Heart left ventricle (tissue), 16 donors: ENCODE measurements around the gene TSEN54. TPM values are rescaled to one million over a fixed set of nuclear protein-coding genes. Genes with fewer than 3 reads are reported as not detected.

Source experiments
- ATAC-seq, 4 donors: fragments of 200-7000 bp; cut with Tn5 transposase; one replicate each; pipeline ENCODE4 v1.9.1; 2020 to 2022; ENCODE audit warnings: moderate library complexity in 4 of 4, mild to moderate bottlenecking in 3 of 4, moderate number of reproducible peaks in 1 of 4
- DNase-seq, 5 donors: peaks; one replicate each; pipeline ENCODE4 v3.0.0-alpha.2; 2020
- H3K27ac ChIP-seq, 12 donors: fragments of 200-600 bp; sonication (generic) in 4 of 12; one replicate each; pipeline versions ENCODE4 v1.5.0 to v1.8.0; 2016 to 2022; ENCODE audit warnings: mild to moderate bottlenecking in 2 of 12
- H3K27me3 ChIP-seq, 9 donors: fragments of 200-600 bp; sonication (generic) in 2 of 9; one replicate each; pipeline versions ENCODE4 v1.5.1 to v1.8.0; 2016 to 2022; ENCODE audit warnings: mild to moderate bottlenecking in 3 of 9
- H3K36me3 ChIP-seq, 9 donors: fragments of 200-600 bp; sonication (generic) in 2 of 9; one replicate each; pipeline versions ENCODE4 v1.5.0 to v1.8.0; 2018 to 2022; ENCODE audit warnings: mild to moderate bottlenecking in 2 of 9
- H3K4me1 ChIP-seq, 12 donors: fragments of 200-600 bp; sonication (generic) in 4 of 12; one replicate each; pipeline versions ENCODE4 v1.5.0 to v1.8.0; 2016 to 2022; ENCODE audit warnings: mild to moderate bottlenecking in 3 of 12
- H3K4me3 ChIP-seq, 12 donors: fragments of 200-600 bp; sonication (generic) in 4 of 12; one replicate each; pipeline versions ENCODE4 v1.5.0 to v1.8.0; 2017 to 2022; ENCODE audit warnings: mild to moderate bottlenecking in 9 of 12, moderate library complexity in 4 of 12
- H3K9me3 ChIP-seq, 12 donors: fragments of 200-600 bp; sonication (generic) in 4 of 12; one replicate each; pipeline versions ENCODE4 v1.5.0 to v1.8.0; 2016 to 2022; ENCODE audit warnings: mild to moderate bottlenecking in 1 of 12
- CTCF ChIP-seq, 12 donors: fragments of 200-600 bp; sonication (generic) in 4 of 12; IDR thresholded peaks; one replicate each; pipeline versions ENCODE4 v1.5.0 to v1.8.0; 2018 to 2022; ENCODE audit warnings: antibody characterized with exemption in 12 of 12, mild to moderate bottlenecking in 5 of 12
- POLR2A ChIP-seq, 2 donors: fragments of 450-650 bp; IDR thresholded peaks; one replicate each; pipeline ENCODE4 v1.6.1; 2017; ENCODE audit warnings: antibody characterized with exemption in 2 of 2, mild to moderate bottlenecking in 2 of 2, moderate library complexity in 2 of 2
- WGBS, 4 donors: extraction: QIAGEN DNeasy Blood & Tissue Kit in 2 of 4; methylation state at CpG; one replicate each; pipeline versions ENCODE4 v1.1.5 to v1.1.7; 2013 to 2018; 5-methylcytosine and 5-hydroxymethylcytosine counted together
- intact Hi-C, 10 donors: fragments of 100-400 bp; cut with DNase I; formaldehyde crosslinking; loops; one replicate each; pipeline versions ENCODE4 v1.11.1 to v1.14.2; 2022
- microRNA-seq, 4 donors: library from miRNA; unstranded; fragments of <30 nt; microRNA quantifications; one replicate each; pipeline versions ENCODE4 to v1.2.0, GENCODE V29; 2017 to 2020
- polyA plus RNA-seq, 2 donors: library from polyadenylated mRNA; stranded (reverse); fragments of 200-250 nt; gene quantifications; one replicate each; pipeline ENCODE4 v1.2.3, GENCODE V29; 2013
- total RNA-seq, 9 donors: library from RNA; depleted of rRNA in 2 of 9; stranded (reverse); fragments of >200 nt in 2 of 9; fragmentation: NEBNext Ultra II Directional in 3 of 9; extraction: Animal tissue kit (Norgen Biotek cat#: 25700) in 3 of 9; gene quantifications; one replicate each; pipeline versions ENCODE4 v1.1.0 to v1.2.4, GENCODE V29; 2016 to 2023
- donor health status: ischemic (EF 13 %, LVEDD 7.1; RV severe dilation, severe dysfunction).
- donor health status: healthy with polysubstance abuse.
- donor health status: DM: no; HTN: yes; CAD: no.
- donor health status: DM: no; HTN: no; CAD: no.
- donor health status: ischemic (EF 25% LVEDD 6.9; RV normal size, moderate dysfunction).
- donor health status: ischemic (EF 25% LVEDD 5.7; RV mildly dilated, moderate dysfunction).
- donor health status: healthy.
- donor health status: DM: yes; HTN: yes; CAD: no.
- donor health status: ischemic (EF 35%, LVEDD 5.7; RV mildly dilated, moderate dysfunction).
- donor health status: nonischemic (EF 11% LVEDD 7.7; RV severe dilation, severe dysfunction).
- donor health status: DM: yes; HTN: yes; CAD: no.
- donor health status: PGD.
- donor health status: ischemic (EF 29% LVEDD 5.4; RV normal size, mild dysfunction).
- donor health status: nonischemic (EF 23%, LVEDD 6.1; RV moderate dilation, normal function).

Gene TSEN54
- total and polyA plus RNA-seq, 11 donors = 4.0 to 12.4 (median 9.4) TPM

DNA sequence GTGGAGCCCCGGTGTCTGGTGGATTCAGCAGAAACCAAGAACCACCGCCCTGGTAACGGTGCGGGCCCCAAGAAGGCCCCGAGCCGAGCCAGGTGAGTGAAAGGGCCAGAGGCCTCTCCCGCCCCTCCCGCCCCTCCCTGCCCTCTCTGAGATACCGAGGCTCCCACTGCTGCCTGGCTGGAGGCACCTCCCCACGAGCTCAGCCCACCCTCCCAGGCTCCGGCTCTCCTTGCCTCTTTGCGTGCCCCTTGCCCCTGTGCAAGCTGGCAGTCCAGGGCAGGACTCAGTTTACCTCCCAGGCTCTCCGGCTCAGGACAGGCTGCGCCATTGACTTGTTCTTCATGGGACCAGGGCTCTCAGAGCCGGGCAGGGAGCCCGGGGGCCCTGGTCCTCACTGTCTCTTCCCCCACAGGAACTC is 57.2 kb downstream of the TSEN54 start:
- WGBS, 4 donors = 84 to 95% (median 93%) methylated on average over 8 to 16 of the region's 16 CpGs
- H3K27me3 ChIP-seq = no peaks in the 10 kb centered on the region
- no peak for DNase-seq
- no peaks in the 10 kb centered on the region for H3K9me3 ChIP-seq
- peaks cover 0 to 14% (median under 1%) of the 10 kb centered on the region in 12 donors for H3K4me1 ChIP-seq
- ATAC-seq = no peak
- H3K4me3 ChIP-seq = no peak overlapping the region
- intact Hi-C loops = loop anchor here in 1 of 10 donors (5.0 kb wide), 1 partner anchor 151 kb away; no protein-coding TSS in a partner anchor
- no peaks in the 10 kb centered on the region for H3K36me3 ChIP-seq
- H3K27ac ChIP-seq = no peak overlapping the region
- TF ChIP-seq CTCF (IDR thresholded peaks at IDR 0.05) = no peak
- TF ChIP-seq POLR2A (IDR thresholded peaks at IDR 0.05) = no peak

DNA sequence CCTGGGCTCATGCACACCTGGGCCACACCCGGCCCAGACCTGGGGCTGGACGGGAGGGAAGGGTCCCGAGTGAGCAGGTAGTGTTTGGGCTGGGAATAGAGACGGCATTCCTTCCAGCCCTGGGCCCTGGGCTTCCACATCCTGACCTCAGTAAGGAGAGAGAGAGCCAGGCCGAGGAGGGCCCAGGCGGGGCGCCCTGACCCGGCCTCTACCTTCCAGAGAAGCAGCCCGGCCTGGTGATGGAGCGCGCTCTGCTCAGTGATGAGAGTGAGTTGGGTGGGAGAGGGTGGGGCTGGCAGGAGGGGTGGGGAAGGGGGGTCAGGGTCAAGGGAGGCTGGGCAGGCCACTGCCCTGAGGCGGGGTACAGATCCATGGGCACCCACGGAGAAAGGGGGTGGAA is 57.7 kb downstream of the TSEN54 start:
- no peak for ATAC-seq
- Histone ChIP-seq H3K27me3 (no peaks in the 10 kb centered on the region), H3K27ac (no peak overlapping the region), H3K9me3 (no peaks in the 10 kb centered on the region), H3K4me1 (peaks cover 0 to 18% (median 5%) of the 10 kb centered on the region in 12 donors), H3K4me3 (no peak overlapping the region), H3K36me3 (no peaks in the 10 kb centered on the region)
- 92 to 96% (median 94%) methylated on average over 13 of the region's 13 CpGs for WGBS, 4 donors
- TF ChIP-seq POLR2A (IDR thresholded peaks at IDR 0.05) = no peak
- TF ChIP-seq CTCF (IDR thresholded peaks at IDR 0.05) = no peak
- DNase-seq = no peak
- intact Hi-C loops = loop anchor here in 1 of 10 donors (5.0 kb wide), 1 partner anchor 152 kb away; no protein-coding TSS in a partner anchor

Small RNA genes within 50 kb of the gene (microRNA-seq; reads per million reads assigned to microRNA genes)
- gene MIR6785 = 0 to 0.60 (median 0.43) reads per million in 4 donors

Other genes with a start within 250 kb of the TSEN54 start
- 10 to 100 TPM; 13.1 to 34.7 (median 18.6) TPM for gene MIF4GD, start 245.3 kb upstream of the TSEN54 start, total RNA-seq
- 10 to 100 TPM in 1 of 2 donors, 1 to 10 TPM in 1; 8.6 to 27.8 TPM for gene MIF4GD, start 245.3 kb upstream of the TSEN54 start, polyA plus RNA-seq
- 10 to 100 TPM in 6 of 9 donors, 1 to 10 TPM in 3; 7.0 to 27.9 (median 11.7) TPM for gene SLC25A19, start 227.1 kb upstream of the TSEN54 start, total RNA-seq
- 10 to 100 TPM; 15.9 to 23.3 TPM for gene SLC25A19, start 227.1 kb upstream of the TSEN54 start, polyA plus RNA-seq
- 100 to 1,000 TPM in 2 of 9 donors, 10 to 100 TPM in 7; 37.2 to 145 (median 67.7) TPM for gene GRB2, start 110.8 kb upstream of the TSEN54 start, total RNA-seq
- gene GRB2, start 110.8 kb upstream of the TSEN54 start, polyA plus RNA-seq = 10 to 100 TPM; 24.5 to 68.2 TPM
- 100 to 1,000 TPM in 1 of 9 donors, 10 to 100 TPM in 8; 35.7 to 130 (median 52.7) TPM for gene TMEM94, start 59.9 kb upstream of the TSEN54 start, total RNA-seq
- 10 to 100 TPM; 34.1 to 35.0 TPM for gene TMEM94, start 59.9 kb upstream of the TSEN54 start, polyA plus RNA-seq
- 10 to 100 TPM; 27.1 to 51.2 (median 39.3) TPM for gene CASKIN2, start 991 bp upstream of the TSEN54 start, total RNA-seq
- gene CASKIN2, start 991 bp upstream of the TSEN54 start, polyA plus RNA-seq = 10 to 100 TPM; 19.5 to 23.2 TPM
- gene LLGL2, start 9.2 kb downstream of the TSEN54 start, total RNA-seq = 1 to 10 TPM; 1.8 to 5.9 (median 3.4) TPM
- 1 to 10 TPM; 6.6 to 8.1 TPM for gene LLGL2, start 9.2 kb downstream of the TSEN54 start, polyA plus RNA-seq
- gene MYO15B, start 71.3 kb downstream of the TSEN54 start, total RNA-seq = 10 to 100 TPM; 14.0 to 76.4 (median 42.9) TPM
- 10 to 100 TPM; 23.5 to 72.0 TPM for gene MYO15B, start 71.3 kb downstream of the TSEN54 start, polyA plus RNA-seq
- 10 to 100 TPM in 2 of 9 donors, 1 to 10 TPM in 7; 1.8 to 18.2 (median 6.8) TPM for gene SMIM5, start 116.9 kb downstream of the TSEN54 start, total RNA-seq
- 10 to 100 TPM in 1 of 2 donors, 1 to 10 TPM in 1; 3.7 to 17.7 TPM for gene SMIM5, start 116.9 kb downstream of the TSEN54 start, polyA plus RNA-seq
- gene RECQL5, start 150.6 kb downstream of the TSEN54 start, total RNA-seq = 10 to 100 TPM in 5 of 9 donors, 1 to 10 TPM in 4; 6.0 to 15.9 (median 10.2) TPM
- gene RECQL5, start 150.6 kb downstream of the TSEN54 start, polyA plus RNA-seq = 10 to 100 TPM in 1 of 2 donors, 1 to 10 TPM in 1; 7.8 to 13.3 TPM
- 10 to 100 TPM; 40.9 to 67.8 (median 54.4) TPM for gene SAP30BP, start 150.8 kb downstream of the TSEN54 start, total RNA-seq
- 100 to 1,000 TPM in 1 of 2 donors, 10 to 100 TPM in 1; 59.9 to 121 TPM for gene SAP30BP, start 150.8 kb downstream of the TSEN54 start, polyA plus RNA-seq
- gene ITGB4, start 204.9 kb downstream of the TSEN54 start, total RNA-seq = 10 to 100 TPM in 6 of 9 donors, 1 to 10 TPM in 3; 5.1 to 26.8 (median 11.0) TPM
- 1 to 10 TPM; 4.0 to 7.5 TPM for gene ITGB4, start 204.9 kb downstream of the TSEN54 start, polyA plus RNA-seq
- 10 to 100 TPM in 8 of 9 donors, 1 to 10 TPM in 1; 9.6 to 30.6 (median 16.5) TPM for gene GALK1, start 248.7 kb downstream of the TSEN54 start, total RNA-seq
- 10 to 100 TPM; 25.5 to 31.2 TPM for gene GALK1, start 248.7 kb downstream of the TSEN54 start, polyA plus RNA-seq